ENCODE measurements around the gene STX1A.

GRCh38 chr7:73652541-73652949 is 66.9 kb downstream of the STX1A start:
- no peak for TF ChIP-seq POLR2A (IDR thresholded peaks at IDR 0.05; ENCODE audit: low read length)
- TF ChIP-seq GATA1 (IDR thresholded peaks at IDR 0.05; ENCODE audit: low read depth, low read length) = no peak

Data from erythroblast (primary cell).